ENCODE results near the gene TRIM8.

The TRIM8 gene

DNA sequence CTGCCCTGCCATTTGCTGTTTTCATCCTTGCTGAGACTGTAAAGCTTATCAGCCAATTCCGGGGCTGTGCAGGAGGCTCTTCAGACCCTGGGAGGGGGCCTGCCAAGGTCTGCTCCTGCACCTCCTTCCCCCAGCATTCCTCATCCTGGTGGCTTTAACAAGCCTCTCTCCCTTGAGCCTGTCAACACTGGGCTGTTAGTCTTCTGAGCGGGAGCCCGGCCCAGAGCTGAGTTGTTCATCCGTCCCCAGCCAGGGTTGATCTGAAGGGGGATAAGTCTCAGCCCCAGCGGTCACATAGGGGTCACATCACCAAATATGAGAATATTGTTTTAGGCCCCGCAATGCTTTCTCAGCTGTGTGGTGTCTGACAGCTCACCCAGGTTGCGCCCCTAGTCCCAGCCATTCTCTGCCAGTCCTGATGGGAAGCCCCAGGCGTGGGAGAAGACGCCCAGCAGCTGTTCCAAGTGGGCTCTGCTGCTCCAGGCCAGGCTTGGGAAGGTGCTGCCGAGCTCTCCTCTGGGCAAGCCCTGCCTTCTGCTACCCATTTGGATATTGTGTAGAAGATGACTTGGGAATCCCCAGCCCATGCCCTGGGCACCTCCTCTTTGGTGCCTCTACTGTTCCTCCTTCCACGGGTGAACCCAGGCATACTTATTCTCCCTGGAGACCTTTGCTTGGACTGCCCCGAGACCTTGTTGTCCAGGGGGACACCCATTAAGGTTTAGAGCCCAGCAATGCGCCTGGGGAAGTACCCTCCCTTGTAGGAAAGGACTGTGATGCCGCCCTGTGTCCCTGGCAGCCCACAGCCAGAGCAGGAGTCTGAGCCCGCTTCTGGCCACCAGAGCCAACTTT, 23.5 kb upstream of the TRIM8 start:
- H3K27me3 Mint-ChIP-seq = no peaks in the 10 kb centered on the region
- no peak overlapping the region for H3K4me3 Mint-ChIP-seq
- no peak for DNase-seq
- no peak overlapping the region for H3K27ac Mint-ChIP-seq
- no peaks in the 10 kb centered on the region for H3K4me1 Mint-ChIP-seq
- no peaks in the 10 kb centered on the region for H3K9me3 Mint-ChIP-seq
- CTCF ChIA-PET = no interaction called here
- H3K36me3 Mint-ChIP-seq = peaks cover 7% of the 10 kb centered on the region

DNA sequence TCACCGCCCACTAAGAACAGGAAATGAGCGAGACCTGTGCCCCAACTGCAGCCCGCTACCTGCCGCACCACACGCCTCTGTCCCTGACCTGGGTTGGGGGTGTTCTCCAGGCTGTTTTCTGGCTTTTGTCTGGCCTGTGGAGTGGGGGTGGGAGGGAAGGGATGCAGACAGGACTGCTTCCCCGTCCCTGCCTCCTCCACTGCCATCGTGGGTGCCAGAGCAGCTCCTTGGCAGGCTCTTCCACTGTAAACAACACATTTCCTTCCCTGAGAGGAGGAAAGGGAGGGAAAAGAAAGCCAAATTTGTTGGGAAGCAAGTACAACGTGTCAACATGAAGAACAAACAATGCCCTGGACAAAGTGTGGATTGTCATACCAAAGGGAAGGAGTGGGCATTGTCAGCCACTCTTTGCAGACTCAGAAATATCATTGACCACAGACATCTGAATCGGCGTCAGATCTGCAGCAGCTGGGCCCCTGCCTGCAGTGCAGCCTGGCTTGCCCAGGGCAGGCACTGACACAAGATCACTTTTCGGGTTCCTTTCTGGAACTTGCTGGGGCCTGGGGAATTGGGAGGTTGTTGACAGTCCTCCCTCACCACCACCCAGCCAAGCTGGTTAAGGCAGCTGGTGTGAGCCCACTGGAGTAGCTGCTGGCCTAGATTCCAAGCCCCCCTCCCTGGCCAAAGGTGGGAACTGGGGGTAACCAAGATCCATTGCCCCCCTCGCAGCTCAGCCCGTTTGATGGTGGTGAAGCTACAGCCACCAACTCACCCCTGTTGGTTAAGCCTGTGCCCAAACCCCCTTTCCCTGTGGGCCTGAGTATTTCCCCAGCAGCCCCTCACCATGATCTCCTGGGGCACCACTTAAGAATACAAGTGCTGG, 22.6 kb upstream of the TRIM8 start:
- H3K27ac Mint-ChIP-seq = no peak overlapping the region
- peaks cover 3% of the 10 kb centered on the region for H3K36me3 Mint-ChIP-seq
- no peak for DNase-seq
- no peaks in the 10 kb centered on the region for H3K9me3 Mint-ChIP-seq
- H3K4me1 Mint-ChIP-seq = no peaks in the 10 kb centered on the region
- CTCF ChIA-PET = no interaction called here
- no peaks in the 10 kb centered on the region for H3K27me3 Mint-ChIP-seq
- H3K4me3 Mint-ChIP-seq = no peak overlapping the region

DNA sequence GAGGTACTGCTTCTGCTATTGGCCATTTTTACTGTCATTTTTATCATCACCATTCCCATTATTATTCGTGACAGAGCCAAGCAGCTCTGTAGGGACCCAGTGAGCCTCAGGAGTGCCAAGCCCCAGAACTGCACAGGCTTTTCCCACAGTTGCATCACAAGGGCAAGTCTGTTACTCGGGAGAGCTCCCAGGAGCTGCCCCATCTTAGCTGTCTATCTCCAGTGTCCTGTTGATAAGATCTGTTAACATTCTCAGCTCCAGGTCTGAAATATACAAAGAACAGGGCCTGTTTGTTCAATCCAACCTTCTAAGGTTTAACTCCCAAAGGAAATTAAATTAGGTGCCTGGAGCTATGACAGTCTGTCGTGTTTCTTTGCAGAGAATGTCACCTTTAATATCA, 20.2 kb upstream of the TRIM8 start:
- no peaks in the 10 kb centered on the region for H3K9me3 Mint-ChIP-seq
- no peaks in the 10 kb centered on the region for H3K4me1 Mint-ChIP-seq
- CTCF ChIA-PET = no interaction called here
- H3K27ac Mint-ChIP-seq = no peak overlapping the region
- DNase-seq = no peak
- H3K36me3 Mint-ChIP-seq = no peaks in the 10 kb centered on the region
- H3K27me3 Mint-ChIP-seq = no peaks in the 10 kb centered on the region
- H3K4me3 Mint-ChIP-seq = no peak overlapping the region

DNA sequence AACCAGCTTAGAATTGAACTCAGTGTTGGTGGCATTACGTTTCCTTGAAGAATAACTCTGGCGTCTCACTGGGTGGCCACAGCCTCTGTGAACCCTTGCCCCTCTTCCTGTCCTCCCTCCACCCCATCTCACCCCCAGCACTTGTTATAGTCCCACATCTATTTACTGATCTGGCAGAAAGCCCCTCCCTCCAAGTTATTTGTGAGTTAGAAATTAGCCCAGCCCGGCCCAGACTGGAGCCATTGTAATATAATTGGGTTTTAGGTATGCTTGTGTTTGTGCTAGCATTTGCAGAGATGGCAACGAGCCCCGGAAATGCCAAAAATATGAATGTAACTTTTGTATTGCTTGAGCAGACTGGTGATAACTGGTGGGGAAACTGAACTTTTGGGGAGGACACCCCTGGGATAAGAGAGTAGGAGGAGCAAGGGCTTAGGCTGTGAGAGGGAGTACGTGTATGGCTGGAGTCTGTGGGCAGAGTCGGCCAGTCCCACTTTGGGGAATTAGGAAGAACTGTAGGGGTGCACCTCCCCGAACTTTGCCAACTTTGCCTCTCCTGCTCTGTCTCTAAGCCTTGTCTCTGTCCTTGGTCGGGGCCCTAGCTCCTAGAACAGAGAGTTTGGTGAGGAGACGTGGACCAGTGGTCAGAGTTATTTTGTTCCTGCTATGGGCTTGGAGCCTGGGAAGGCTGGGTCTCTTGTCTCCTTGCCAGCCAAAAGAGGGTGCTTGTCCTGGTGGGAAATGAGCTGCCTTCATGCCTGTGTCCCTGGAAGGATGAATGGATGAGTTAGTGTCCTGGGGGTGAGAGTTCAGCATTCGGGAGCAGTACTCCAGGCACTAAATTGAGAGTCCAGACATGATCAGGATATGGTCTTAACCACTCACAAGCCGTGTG, 19.3 kb upstream of the TRIM8 start:
- Mint-ChIP-seq H3K36me3 (no peaks in the 10 kb centered on the region), H3K9me3 (no peaks in the 10 kb centered on the region), H3K4me3 (no peak overlapping the region), H3K4me1 (no peaks in the 10 kb centered on the region), H3K27ac (no peak overlapping the region), H3K27me3 (no peaks in the 10 kb centered on the region)
- no peak for DNase-seq
- CTCF ChIA-PET = no interaction called here

DNA sequence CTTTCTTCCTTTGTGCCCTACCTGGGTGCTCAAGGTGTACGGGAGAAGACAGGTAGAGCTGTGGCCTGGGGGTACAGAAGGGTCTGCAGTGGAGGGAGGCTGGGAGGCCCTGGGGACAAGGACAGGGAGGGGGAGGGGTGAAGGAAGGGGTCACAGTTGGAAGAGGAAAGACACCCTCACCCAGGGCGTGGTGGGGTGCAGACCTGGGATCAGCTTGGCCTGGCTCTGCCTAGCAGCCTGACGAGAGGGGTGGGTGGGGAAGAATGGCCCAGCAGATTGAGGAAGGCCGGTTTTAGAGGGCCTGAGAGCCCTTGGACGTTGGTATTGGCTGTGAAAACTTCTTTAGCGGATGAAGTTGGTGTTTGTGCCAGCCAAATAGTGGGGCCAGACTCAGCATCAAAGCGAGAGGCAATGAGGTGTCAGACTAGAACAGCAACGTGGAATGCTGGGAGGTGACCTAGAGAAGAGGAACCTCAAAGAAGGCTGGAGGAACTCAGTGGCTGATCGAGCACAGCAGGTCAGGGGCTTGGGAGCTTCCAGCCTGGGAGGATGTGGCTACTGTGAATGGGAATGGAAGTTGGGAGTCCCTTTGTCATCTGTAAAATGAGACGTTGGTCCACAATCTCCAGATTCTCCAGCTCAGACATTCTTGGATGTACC, 18.1 kb upstream of the TRIM8 start:
- H3K9me3 Mint-ChIP-seq = no peaks in the 10 kb centered on the region
- CTCF ChIA-PET = no interaction called here
- no peak for DNase-seq
- no peak overlapping the region for H3K27ac Mint-ChIP-seq
- H3K36me3 Mint-ChIP-seq = peaks cover 5% of the 10 kb centered on the region
- H3K4me3 Mint-ChIP-seq = no peak overlapping the region
- no peaks in the 10 kb centered on the region for H3K27me3 Mint-ChIP-seq
- peaks cover 1% of the 10 kb centered on the region for H3K4me1 Mint-ChIP-seq

DNA sequence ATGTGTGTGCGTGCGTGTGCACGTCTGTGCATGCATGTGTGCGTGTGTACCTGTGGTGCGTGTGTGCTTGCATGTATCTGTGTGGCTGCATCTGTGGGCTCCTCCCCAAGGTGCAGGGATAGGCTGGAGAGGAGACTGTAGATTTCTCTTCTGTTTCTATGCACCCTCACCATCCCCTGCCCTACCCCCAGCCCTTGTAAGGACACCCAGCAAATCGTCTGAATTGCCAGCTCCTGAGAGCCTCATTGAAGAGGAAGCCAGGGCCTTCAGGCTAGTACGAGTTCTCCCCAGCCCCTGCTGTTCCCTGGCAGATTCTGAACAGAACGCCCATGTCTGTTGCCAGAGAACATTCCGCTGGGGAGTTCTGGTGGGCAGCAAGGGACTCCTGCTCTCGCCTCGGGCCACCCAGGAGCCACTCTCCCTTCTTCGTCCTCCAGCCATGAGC, 17.0 kb upstream of the TRIM8 start:
- Mint-ChIP-seq H3K36me3 (peaks cover 8% of the 10 kb centered on the region), H3K27ac (no peak overlapping the region), H3K27me3 (no peaks in the 10 kb centered on the region), H3K4me3 (no peak overlapping the region), H3K4me1 (peaks cover 5% of the 10 kb centered on the region), H3K9me3 (no peaks in the 10 kb centered on the region)
- CTCF ChIA-PET = interaction anchor here (0.8 kb wide), 1 partner anchor 275 kb away, joined by 3 read pairs; no protein-coding TSS in a partner anchor
- DNase-seq = no peak

DNA sequence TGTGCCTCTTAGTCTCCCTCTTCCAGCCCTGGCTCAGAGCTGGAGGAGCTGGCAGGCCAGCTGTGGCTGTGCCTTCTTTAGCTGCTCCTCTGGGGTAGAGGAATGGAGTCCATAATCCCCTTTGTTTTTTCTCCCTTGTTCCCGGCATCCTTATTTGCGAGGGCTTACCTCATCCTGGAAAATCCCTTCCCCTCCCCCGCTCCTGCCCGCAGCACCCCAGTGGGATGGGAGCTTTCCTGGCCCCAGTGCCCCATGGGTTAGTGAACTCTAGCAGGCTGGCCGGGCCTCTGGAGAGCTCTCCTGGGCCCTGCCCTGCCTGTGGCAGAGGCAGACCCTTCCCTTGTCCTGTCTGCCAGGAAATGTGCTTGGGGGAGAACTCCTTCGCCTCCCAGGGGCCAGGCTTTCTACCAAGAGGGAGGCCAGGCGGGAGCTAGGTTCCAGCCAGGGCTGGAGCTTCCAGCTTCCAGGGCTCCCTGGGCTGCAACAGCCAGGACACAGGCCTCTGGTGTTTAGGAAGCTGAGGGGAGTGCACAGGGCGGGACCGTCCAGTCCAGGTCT, 16.5 kb upstream of the TRIM8 start:
- no peak for DNase-seq
- H3K9me3 Mint-ChIP-seq = no peaks in the 10 kb centered on the region
- H3K4me1 Mint-ChIP-seq = peaks cover 10% of the 10 kb centered on the region
- peaks cover 8% of the 10 kb centered on the region for H3K36me3 Mint-ChIP-seq
- H3K27me3 Mint-ChIP-seq = no peaks in the 10 kb centered on the region
- H3K4me3 Mint-ChIP-seq = no peak overlapping the region
- no peak overlapping the region for H3K27ac Mint-ChIP-seq
- CTCF ChIA-PET = interaction anchor here (0.7 to 0.8 kb wide), 2 partner anchors 12 to 276 kb away, joined by 3 read pairs; no protein-coding TSS in a partner anchor

DNA sequence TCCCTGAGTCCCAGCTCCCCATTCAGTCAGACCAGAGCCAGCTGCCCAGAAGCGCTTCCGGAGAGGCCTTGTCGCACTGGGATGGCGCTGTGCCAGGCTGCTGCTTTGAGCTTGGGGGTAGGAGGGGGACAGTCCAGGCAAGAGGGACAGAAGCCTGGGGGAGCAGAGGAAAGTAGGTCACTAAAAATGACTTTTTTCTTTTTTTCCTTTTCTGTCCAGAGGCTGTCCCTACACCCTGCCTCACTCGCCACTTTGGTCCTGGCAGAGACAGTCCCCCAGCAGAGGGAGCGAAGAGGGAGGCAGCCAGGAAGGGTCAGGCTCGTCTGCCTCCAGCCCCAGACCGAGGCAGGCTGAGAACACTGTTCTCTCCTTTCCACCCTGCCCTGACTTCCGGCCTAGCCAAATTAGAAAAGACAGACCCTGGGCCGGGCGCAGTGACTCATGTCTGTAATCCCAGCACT, 15.8 kb upstream of the TRIM8 start:
- Mint-ChIP-seq H3K27ac (no peak overlapping the region), H3K4me3 (no peak overlapping the region), H3K36me3 (peaks cover 8% of the 10 kb centered on the region), H3K9me3 (no peaks in the 10 kb centered on the region), H3K27me3 (no peaks in the 10 kb centered on the region), H3K4me1 (peaks cover 17% of the 10 kb centered on the region)
- CTCF ChIA-PET = interaction anchor here (0.7 kb wide), 1 partner anchor 13 kb away, joined by 3 read pairs; no protein-coding TSS in a partner anchor
- no peak for DNase-seq

DNA sequence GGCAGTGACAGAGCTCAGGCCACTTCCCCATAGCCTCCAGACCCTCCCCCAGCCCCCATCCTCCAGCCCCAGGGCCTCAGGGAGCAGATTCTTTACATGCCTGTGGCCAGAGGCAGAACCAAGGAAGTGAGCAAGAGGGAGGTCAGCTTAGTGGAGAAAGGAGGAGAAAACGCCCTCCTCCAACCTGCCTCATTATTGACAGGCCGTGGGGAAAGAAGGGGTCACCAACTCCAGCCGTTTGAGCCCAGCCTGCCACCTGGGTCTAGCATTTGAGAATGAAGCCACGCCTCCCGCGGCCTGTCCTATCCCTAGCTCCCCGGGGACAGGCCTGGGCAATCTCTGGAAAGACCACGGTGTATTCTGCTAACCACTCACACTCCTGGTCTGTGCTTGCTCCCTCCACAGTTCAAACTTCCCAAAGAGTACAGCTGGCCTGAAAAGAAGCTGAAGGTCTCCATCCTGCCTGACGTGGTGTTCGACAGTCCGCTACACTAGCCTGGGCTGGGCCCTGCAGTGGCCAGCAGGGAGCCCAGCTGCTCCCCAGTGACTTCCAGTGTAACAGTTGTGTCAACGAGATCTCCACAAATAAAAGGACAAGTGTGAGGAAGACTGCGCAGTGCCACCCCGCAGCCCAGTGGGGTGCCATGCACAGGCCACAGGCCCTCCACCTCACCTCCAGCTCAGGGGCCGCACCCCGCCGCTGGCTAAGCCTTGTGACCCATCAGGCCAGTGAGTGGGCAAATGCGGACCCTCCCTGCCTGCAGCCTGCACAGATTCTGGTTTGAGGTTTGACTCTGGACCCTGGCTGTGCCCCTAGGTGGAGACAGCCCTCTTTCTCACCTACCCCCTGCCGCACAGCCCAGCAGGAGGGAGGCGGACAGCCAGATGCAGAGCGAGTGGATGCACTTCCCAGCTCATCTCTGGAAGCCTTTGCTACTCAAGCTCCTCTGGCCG, 14.3 kb upstream of the TRIM8 start:
- Mint-ChIP-seq H3K36me3 (peaks cover 8% of the 10 kb centered on the region), H3K9me3 (no peaks in the 10 kb centered on the region)

DNA sequence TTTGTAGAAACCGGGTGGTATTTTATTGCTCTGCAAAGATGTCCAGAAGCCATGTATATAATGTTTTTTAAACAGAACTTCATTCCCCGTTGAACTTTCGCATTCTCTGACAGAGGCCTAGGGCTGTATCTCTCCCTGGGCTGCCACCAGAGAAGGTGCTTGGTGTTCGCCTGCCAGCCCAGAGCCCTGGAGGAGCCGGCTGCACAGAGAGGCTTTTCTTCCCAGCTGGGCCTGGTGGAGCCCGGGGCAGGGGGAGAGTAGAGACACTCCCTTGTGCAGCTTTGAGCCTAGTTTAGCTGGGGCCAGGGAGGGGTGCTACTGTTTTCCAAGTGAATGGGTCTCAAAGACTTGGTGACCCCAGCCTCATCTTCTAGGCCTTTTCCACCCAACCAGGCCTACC, 13.6 kb upstream of the TRIM8 start:
- peaks cover 37% of the 10 kb centered on the region for H3K4me1 Mint-ChIP-seq
- DNase-seq = no peak
- no peak overlapping the region for H3K27ac Mint-ChIP-seq
- H3K36me3 Mint-ChIP-seq = peaks cover 8% of the 10 kb centered on the region
- CTCF ChIA-PET = interaction anchor here (1.1 to 1.3 kb wide), 2 partner anchors 10 to 126 kb away, joined by 3 to 4 read pairs; partner anchors contain the start of gene SUFU
- H3K4me3 Mint-ChIP-seq = no peak overlapping the region
- H3K9me3 Mint-ChIP-seq = no peaks in the 10 kb centered on the region
- H3K27me3 Mint-ChIP-seq = no peaks in the 10 kb centered on the region

More for the DNA sequence above, 14.3 kb upstream of the TRIM8 start:
- H3K4me3 Mint-ChIP-seq = no peak overlapping the region
- CTCF ChIA-PET = no interaction called here
- H3K4me1 Mint-ChIP-seq = peaks cover 30% of the 10 kb centered on the region
- no peaks in the 10 kb centered on the region for H3K27me3 Mint-ChIP-seq
- no peak for DNase-seq
- no peak overlapping the region for H3K27ac Mint-ChIP-seq

DNA sequence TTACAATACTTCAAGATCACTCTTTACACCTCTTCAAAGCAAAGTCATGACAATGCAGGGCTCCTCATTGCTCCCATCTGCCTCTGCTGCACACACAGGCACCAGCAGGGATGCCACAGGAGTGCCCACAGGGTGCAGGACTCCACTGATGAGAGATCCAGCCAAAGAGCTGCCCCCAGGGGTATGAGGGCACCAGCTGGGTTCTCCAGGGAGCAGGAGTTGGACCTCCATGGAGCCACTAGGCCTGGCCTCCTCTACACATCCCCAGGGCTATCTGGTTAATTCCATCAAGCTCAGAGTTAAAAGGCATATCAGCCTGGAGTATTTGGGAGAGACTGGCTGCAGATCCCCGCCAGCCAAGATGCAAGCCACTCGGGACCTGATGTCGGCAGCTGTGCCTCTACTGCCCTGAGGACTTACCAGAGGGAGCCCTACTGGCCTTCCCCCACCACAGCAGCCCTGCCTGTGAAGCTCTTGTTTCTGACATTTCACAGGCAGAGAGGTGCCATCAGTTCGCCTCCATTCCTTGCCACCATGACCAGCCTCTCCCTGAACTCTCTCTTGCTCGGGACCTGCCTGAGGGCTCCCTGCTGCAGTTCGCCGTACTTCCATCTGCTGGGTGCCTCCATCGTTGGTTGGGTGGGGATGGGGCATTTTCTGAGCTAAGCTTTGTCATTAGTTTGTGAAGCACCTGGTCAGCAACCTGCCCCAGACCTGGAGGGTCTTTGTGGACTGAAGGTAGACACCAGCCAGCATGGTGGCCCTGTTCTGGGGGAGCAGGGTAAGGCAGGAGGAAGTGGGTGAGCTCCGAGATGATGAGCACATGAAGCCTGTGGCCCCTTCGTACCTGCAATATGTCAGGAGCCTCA, 12.5 kb upstream of the TRIM8 start:
- no peak overlapping the region for H3K4me3 Mint-ChIP-seq
- no peak for DNase-seq
- CTCF ChIA-PET = interaction anchor here (1.1 to 1.3 kb wide), 3 partner anchors 9 to 127 kb away, joined by 3 to 4 read pairs (median 3); partner anchors contain the start of gene SUFU
- H3K4me1 Mint-ChIP-seq = peaks cover 45% of the 10 kb centered on the region
- H3K27ac Mint-ChIP-seq = no peak overlapping the region
- H3K27me3 Mint-ChIP-seq = no peaks in the 10 kb centered on the region
- H3K36me3 Mint-ChIP-seq = peaks cover 8% of the 10 kb centered on the region
- H3K9me3 Mint-ChIP-seq = no peaks in the 10 kb centered on the region
